ENCODE results near the gene HNMT. TPM values are rescaled to one million over a fixed set of nuclear protein-coding genes. Genes with fewer than 3 reads are reported as not detected.
A peak's percentile ranks its signal among the peaks of the same experiment; 100 is the strongest.

The HNMT gene
- total and polyA plus RNA-seq, 9 donors: 56.3 to 140 (median 76.5) TPM

DNA sequence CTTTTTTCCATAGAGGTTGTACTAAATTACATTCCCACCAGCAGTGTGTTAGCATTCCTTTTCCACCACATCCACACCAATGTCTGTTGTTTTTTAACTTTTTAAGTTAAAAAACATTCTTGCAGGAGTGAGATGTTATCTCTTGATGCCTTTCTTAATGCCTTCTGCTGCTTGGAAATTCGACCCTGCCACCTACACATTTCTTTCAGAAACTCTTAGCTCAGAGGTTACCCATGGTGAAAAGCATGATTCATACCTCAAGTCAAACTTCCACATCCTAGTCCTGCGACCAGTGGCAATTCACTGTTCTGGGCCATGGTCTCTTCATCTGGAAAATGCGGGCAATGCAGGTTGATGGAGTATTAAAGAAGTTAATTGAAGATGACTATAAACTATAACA lies 12.7 kb upstream of the HNMT start:
- TF ChIP-seq EP300 (IDR thresholded peaks at IDR 0.05): no peak
- TF ChIP-seq, protein P1, sequence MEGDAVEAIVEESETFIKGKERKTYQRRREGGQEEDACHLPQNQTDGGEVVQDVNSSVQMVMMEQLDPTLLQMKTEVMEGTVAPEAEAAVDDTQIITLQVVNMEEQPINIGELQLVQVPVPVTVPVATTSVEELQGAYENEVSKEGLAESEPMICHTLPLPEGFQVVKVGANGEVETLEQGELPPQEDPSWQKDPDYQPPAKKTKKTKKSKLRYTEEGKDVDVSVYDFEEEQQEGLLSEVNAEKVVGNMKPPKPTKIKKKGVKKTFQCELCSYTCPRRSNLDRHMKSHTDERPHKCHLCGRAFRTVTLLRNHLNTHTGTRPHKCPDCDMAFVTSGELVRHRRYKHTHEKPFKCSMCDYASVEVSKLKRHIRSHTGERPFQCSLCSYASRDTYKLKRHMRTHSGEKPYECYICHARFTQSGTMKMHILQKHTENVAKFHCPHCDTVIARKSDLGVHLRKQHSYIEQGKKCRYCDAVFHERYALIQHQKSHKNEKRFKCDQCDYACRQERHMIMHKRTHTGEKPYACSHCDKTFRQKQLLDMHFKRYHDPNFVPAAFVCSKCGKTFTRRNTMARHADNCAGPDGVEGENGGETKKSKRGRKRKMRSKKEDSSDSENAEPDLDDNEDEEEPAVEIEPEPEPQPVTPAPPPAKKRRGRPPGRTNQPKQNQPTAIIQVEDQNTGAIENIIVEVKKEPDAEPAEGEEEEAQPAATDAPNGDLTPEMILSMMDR (IDR thresholded peaks at IDR 0.05): no peak
- no peak for TF ChIP-seq POLR2A (IDR thresholded peaks at IDR 0.05)
- no peaks in the 10 kb centered on the region for H3K4me1 ChIP-seq (ENCODE audit: insufficient read depth)
- no peaks in the 10 kb centered on the region for H3K9me3 ChIP-seq
- no peak for DNase-seq
- no peaks in the 10 kb centered on the region for H3K36me3 ChIP-seq
- no peaks in the 10 kb centered on the region for H3K27me3 ChIP-seq
- no peak overlapping the region for H3K27ac ChIP-seq
- H3K4me3 ChIP-seq: no peak overlapping the region
- intact Hi-C loops (cut with DNase I): no loop called here
- WGBS, 3 donors: 76 to 83% (median 78%) methylated on average over 3 of the region's 3 CpGs

DNA sequence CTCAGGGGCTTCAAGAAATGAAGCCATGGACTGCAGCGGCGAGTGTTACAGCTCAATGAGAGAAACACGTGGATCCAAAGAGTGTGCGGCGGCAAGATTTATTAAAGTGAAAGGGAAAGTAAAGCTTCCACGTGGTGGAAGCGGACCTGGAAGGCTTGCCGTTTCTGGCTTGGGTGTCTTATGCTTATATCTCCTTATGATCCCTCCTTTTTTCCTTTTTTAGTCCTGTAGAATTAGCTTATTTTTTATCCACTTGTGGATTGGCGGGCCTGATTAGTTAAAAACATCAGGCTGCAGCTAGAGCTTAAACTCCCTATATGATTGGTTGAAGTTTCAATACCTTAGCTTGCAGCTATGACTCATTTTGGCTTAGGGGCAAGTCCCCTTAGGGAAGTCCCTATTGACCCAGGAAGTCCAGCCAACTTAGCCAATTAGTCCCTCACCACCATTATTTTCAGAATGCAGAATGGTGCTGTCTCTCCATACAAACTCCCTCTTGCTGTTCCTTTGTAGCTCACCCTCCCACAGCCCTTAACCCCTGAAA lies 11.6 kb upstream of the HNMT start:
- 13 to 86% (median 48%) methylated on average over 9 of the region's 9 CpGs for WGBS, 3 donors
- peak overlapping the region; percentile 9 for H3K4me3 ChIP-seq
- intact Hi-C loops (cut with DNase I): no loop called here

DNA sequence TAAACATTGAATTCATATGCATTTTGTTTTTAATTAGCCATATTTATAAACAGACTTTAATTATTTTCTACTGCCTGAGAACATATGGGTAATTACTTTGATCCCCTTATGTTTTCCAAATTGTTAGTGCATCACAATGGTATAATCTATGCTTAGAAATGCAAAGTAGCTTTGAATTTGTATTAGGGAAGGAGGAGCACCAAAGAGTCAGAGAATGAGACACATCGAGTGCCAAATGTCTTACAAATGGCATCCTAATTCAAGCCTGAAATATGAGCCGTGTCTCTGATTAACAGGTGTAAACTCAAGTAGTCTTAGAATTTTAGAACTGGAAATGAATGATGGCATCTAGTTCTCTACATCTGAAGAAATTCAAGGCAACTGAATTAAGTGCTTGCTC lies 8.7 kb upstream of the HNMT start:
- no peaks in the 10 kb centered on the region for H3K9me3 ChIP-seq
- H3K27me3 ChIP-seq: no peaks in the 10 kb centered on the region
- no peaks in the 10 kb centered on the region for H3K36me3 ChIP-seq
- H3K4me1 ChIP-seq (ENCODE audit: insufficient read depth): no peaks in the 10 kb centered on the region
- WGBS, 3 donors: 89 to 99% (median 90%) methylated on average over 2 of the region's 2 CpGs
- no peak overlapping the region for H3K4me3 ChIP-seq
- intact Hi-C loops (cut with DNase I): no loop called here
- no peak for DNase-seq
- no peak for TF ChIP-seq EP300 (IDR thresholded peaks at IDR 0.05)
- TF ChIP-seq, protein P1 (IDR thresholded peaks at IDR 0.05): no peak
- TF ChIP-seq POLR2A (IDR thresholded peaks at IDR 0.05): no peak
- no peak overlapping the region for H3K27ac ChIP-seq

More for the DNA sequence above, 11.6 kb upstream of the HNMT start:
- TF ChIP-seq, protein P1 (IDR thresholded peaks at IDR 0.05): no peak
- no peak for TF ChIP-seq EP300 (IDR thresholded peaks at IDR 0.05)
- TF ChIP-seq POLR2A (IDR thresholded peaks at IDR 0.05): no peak
- Histone ChIP-seq H3K9me3 (no peaks in the 10 kb centered on the region), H3K36me3 (no peaks in the 10 kb centered on the region), H3K27me3 (no peaks in the 10 kb centered on the region), H3K27ac (peak overlapping the region; percentile 22 to 60), H3K4me1 (ENCODE audit: insufficient read depth) (no peaks in the 10 kb centered on the region)
- DNase-seq: peak in 4 of 5 donors; percentile 24 to 38 (median 32)

DNA sequence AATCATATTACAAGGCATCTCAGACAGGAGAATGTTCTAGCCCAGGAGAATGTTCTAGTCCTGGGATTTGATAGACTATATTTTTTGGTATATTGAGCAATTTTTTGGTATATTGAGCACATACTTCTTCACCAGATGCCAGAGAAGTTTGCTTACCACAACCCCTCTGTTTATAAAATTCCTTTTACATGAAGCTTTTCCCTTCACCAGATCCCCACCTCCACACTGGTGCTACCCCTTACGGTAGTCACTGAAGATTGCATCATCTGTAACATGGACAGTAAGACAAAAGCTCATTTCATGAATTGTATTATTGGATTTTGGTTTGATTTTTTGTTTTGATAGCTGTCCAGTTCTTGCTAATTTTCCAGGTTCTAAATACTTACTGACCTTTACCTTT lies 7.2 kb upstream of the HNMT start:
- intact Hi-C loops (cut with DNase I): no loop called here
- no peaks in the 10 kb centered on the region for H3K36me3 ChIP-seq
- no peaks in the 10 kb centered on the region for H3K9me3 ChIP-seq
- H3K27ac ChIP-seq: no peak overlapping the region
- DNase-seq: no peak
- no peaks in the 10 kb centered on the region for H3K4me1 ChIP-seq (ENCODE audit: insufficient read depth)
- 59 to 83% (median 79%) methylated on average over 1 of the region's 1 CpG for WGBS, 3 donors
- no peak overlapping the region for H3K4me3 ChIP-seq
- H3K27me3 ChIP-seq: no peaks in the 10 kb centered on the region
- TF ChIP-seq POLR2A (IDR thresholded peaks at IDR 0.05): no peak
- TF ChIP-seq EP300 (IDR thresholded peaks at IDR 0.05): no peak
- TF ChIP-seq, protein P1 (IDR thresholded peaks at IDR 0.05): no peak

Measured in ovary (tissue), 9 donors.